KMS-11 (cell line): Measurements from ENCODE around the gene SPATA46.

Experiments used
- H2AFZ ChIP-seq: fragments of 200-600 bp; sonication (generic); 2 replicates; pipeline ENCODE4 v1.6.1; 2016; ENCODE audit warnings: antibody characterized with exemption, mixed run types, low read depth
- H3K27ac ChIP-seq: fragments of 200-600 bp; sonication (generic); 2 replicates; pipeline ENCODE4 v1.6.1; 2016; ENCODE audit warnings: mild to moderate bottlenecking, mixed run types
- H3K27me3 ChIP-seq: fragments of 200-600 bp; sonication (generic); 2 replicates; pipeline ENCODE4 v1.6.1; 2017; ENCODE audit warnings: mild to moderate bottlenecking, low read depth, mixed run types, moderate library complexity; ENCODE audit not compliant: insufficient read depth
- H3K36me3 ChIP-seq: fragments of 200-600 bp; sonication (generic); 2 replicates; pipeline ENCODE4 v1.6.1; 2017; ENCODE audit warnings: mild to moderate bottlenecking, mixed run types; ENCODE audit not compliant: insufficient read depth
- H3K4me1 ChIP-seq: fragments of 200-600 bp; sonication (generic); 2 replicates; pipeline ENCODE4 v1.6.1; 2016; ENCODE audit warnings: mild to moderate bottlenecking, low read depth, mixed run types; ENCODE audit not compliant: poor library complexity, severe bottlenecking
- H3K4me2 ChIP-seq: fragments of 200-600 bp; sonication (generic); 2 replicates; pipeline ENCODE4 v1.7.0; 2016; ENCODE audit warnings: mild to moderate bottlenecking, mixed run types
- H3K4me3 ChIP-seq: fragments of 200-600 bp; sonication (generic); IDR thresholded peaks from 2 replicates; pipeline ENCODE4 v1.6.1; 2017; ENCODE audit warnings: low read depth, low read length, mixed read lengths; ENCODE audit not compliant: insufficient read depth
- H3K79me2 ChIP-seq: fragments of 200-600 bp; sonication (generic); 2 replicates; pipeline ENCODE4 v1.6.1; 2016; ENCODE audit warnings: low read depth, mixed run types; ENCODE audit not compliant: insufficient read depth
- H3K9ac ChIP-seq: fragments of 200-600 bp; sonication (generic); 2 replicates; pipeline ENCODE4 v1.6.1; 2016; ENCODE audit warnings: mild to moderate bottlenecking, mixed run types
- H4K20me1 ChIP-seq: fragments of 200-600 bp; sonication (generic); 2 replicates; pipeline ENCODE4 v1.6.1; 2016; ENCODE audit warnings: mild to moderate bottlenecking, mixed run types; ENCODE audit not compliant: insufficient read depth
- TF ChIP-seq, protein P1 (sequence below): fragments of 200-600 bp; sonication (generic); conservative IDR thresholded peaks from 2 replicates; pipeline ENCODE4 v1.6.1; 2017; ENCODE audit warnings: low read depth, mild to moderate bottlenecking, antibody characterized with exemption, low read length, moderate library complexity, mixed read lengths

SPATA46 gene

GRCh38 chr1:162360237-162360873, 16.3 kb downstream of the SPATA46 start:
- no peak overlapping the region for H3K4me2 ChIP-seq

DNA sequence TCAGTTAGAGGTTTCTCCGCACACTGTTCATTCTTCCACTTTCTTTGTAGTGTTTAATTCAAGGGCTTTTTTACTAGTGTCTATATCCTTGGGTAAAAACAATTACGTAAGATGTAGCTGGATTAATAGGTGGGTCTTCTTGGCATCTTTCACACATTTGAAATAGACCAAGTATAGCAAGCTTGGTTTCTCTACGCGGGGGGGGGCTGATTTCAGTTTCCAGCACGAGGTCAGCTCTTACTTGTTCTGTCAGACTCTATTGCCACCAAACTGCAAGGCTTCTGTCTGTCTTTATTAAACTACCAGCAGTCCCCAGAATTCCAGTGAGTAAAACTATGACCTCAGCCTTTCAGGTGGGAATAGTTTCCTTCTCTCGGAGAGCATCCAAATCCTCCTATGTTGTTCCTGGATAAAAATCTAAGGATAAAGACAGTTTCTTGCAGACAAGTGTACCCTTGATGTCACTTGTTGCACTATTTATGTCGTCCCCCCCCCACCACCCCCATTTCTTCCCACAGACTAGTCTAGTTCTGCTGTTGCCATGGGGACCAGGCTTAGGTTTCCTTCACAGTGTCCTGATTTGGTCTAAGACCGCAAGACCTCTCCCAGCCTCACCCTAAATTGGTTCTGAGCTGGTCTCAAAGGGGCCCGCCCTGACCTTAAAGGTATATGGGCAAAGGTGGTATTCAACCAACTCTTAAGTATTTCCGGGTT, 17.0 kb downstream of the SPATA46 start:
- TF ChIP-seq, protein P1, sequence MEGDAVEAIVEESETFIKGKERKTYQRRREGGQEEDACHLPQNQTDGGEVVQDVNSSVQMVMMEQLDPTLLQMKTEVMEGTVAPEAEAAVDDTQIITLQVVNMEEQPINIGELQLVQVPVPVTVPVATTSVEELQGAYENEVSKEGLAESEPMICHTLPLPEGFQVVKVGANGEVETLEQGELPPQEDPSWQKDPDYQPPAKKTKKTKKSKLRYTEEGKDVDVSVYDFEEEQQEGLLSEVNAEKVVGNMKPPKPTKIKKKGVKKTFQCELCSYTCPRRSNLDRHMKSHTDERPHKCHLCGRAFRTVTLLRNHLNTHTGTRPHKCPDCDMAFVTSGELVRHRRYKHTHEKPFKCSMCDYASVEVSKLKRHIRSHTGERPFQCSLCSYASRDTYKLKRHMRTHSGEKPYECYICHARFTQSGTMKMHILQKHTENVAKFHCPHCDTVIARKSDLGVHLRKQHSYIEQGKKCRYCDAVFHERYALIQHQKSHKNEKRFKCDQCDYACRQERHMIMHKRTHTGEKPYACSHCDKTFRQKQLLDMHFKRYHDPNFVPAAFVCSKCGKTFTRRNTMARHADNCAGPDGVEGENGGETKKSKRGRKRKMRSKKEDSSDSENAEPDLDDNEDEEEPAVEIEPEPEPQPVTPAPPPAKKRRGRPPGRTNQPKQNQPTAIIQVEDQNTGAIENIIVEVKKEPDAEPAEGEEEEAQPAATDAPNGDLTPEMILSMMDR: no peak
- Histone ChIP-seq H3K4me1 (peaks cover 3% of the 10 kb centered on the region), H3K4me2 (no peak overlapping the region), H3K79me2 (no peaks in the 10 kb centered on the region), H2AFZ (no peak overlapping the region), H3K9ac (no peak overlapping the region), H3K27me3 (no peaks in the 10 kb centered on the region), H3K27ac (no peak overlapping the region), H3K36me3 (no peaks in the 10 kb centered on the region), H3K4me3 (no peak overlapping the region), H4K20me1 (no peaks in the 10 kb centered on the region)

More at GRCh38 chr1:162360237-162360873, 16.3 kb downstream of the SPATA46 start:
- Histone ChIP-seq H3K4me1 (peaks cover 3% of the 10 kb centered on the region), H3K27me3 (no peaks in the 10 kb centered on the region), H2AFZ (no peak overlapping the region), H3K4me3 (no peak overlapping the region), H3K27ac (no peak overlapping the region), H4K20me1 (no peaks in the 10 kb centered on the region), H3K9ac (no peak overlapping the region), H3K36me3 (no peaks in the 10 kb centered on the region), H3K79me2 (no peaks in the 10 kb centered on the region)
- TF ChIP-seq, protein P1: no peak

DNA sequence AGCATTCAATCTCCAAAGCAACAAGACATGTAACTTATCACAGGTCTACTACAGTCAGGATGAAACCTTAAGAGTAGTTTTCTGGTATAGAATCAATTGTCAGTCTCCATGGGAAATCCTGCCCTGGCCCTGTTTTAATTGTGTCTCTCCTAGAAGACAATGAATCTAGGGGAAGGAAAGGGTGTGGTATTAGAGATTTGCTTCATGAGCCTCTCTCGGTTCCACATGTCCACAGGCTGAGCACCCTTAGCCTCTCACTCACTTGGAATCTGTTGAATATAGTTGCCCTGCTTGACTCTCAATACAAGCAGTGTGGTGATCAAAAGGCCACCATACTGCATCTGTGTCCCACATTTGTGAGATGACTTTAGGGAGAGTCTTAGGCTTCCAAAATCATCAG, 17.7 kb downstream of the SPATA46 start:
- Histone ChIP-seq H3K4me3 (no peak overlapping the region), H3K4me2 (no peak overlapping the region)

DNA sequence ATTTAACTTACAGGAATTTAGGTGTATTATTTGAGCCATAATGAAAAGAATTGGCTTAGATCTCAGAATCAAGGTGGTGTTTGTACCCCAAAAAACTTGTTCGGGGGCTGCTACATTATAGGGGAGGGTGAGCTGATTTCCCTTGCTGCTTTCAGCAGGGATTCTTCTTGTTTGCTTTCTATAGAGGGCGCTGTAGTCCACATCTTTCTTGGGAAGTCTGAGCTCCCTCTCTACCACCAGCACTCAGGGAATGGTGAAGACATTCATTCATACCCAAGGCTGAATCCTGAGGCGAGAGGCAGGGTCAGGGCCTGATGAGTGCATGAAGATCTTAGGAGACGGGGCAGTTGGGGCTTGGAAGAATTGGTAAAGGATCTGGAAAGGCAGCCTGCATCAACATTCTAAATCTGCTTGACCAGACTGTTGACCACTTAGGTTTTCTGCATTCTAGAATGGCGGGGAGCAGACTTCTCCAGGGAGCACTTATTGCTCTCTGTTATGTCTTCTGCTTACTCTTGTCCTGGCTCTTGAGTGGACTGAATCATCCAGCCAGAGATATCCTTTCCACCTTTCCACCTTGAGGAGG, 18.9 kb downstream of the SPATA46 start:
- no peak overlapping the region for H3K4me2 ChIP-seq
- no peak overlapping the region for H3K9ac ChIP-seq
- H4K20me1 ChIP-seq: no peaks in the 10 kb centered on the region
- peaks cover 3% of the 10 kb centered on the region for H3K4me1 ChIP-seq
- no peak overlapping the region for H3K4me3 ChIP-seq
- no peaks in the 10 kb centered on the region for H3K27me3 ChIP-seq
- TF ChIP-seq, protein P1: peak; percentile 92
- H3K27ac ChIP-seq: no peak overlapping the region
- no peaks in the 10 kb centered on the region for H3K36me3 ChIP-seq
- no peak overlapping the region for H2AFZ ChIP-seq
- no peaks in the 10 kb centered on the region for H3K79me2 ChIP-seq

More for the DNA sequence above, 17.7 kb downstream of the SPATA46 start:
- Histone ChIP-seq H4K20me1 (no peaks in the 10 kb centered on the region), H3K79me2 (no peaks in the 10 kb centered on the region), H3K36me3 (no peaks in the 10 kb centered on the region), H3K9ac (no peak overlapping the region), H3K27ac (no peak overlapping the region), H3K4me1 (peaks cover 3% of the 10 kb centered on the region), H3K27me3 (no peaks in the 10 kb centered on the region), H2AFZ (no peak overlapping the region)
- TF ChIP-seq, protein P1: no peak
